Inflammatory macrophage (primary cell): ENCODE results near the gene SORBS2.
"Not testable (repeated sequence)": the region's sequence is repeated elsewhere in the genome, so short reads cannot be mapped to it uniquely, and the experiment has no call there.

Experiments used
- DNase-seq, 2 donors: peaks; one replicate each; pipeline ENCODE4 v3.0.0-alpha.2; 2020 to 2022

SORBS2 gene

DNA sequence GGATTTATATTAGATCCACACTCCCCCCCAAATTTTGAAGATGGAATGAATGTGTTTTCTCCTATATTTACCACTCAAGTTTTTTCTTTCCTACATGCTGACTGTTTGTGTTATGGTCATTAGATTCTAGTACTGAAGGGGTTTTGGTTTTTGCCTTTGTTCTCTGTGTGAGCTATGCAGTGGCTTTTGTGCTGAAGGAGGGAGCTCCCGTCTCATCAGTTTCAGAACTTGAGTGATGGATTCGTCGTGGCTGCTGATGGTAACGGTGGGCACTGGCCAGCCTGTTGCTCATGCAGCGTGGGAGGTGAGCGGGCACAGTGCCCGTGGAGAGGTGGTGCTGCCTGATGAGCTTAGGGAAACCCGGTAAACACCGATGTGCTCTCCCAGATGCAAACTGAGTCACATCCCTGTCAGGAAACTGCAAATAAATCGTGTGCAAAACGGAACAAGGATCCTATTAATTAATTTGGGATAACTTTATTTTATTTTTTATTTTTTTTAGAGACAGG, 101.5 kb downstream of the SORBS2 start:
- no peak for DNase-seq

DNA sequence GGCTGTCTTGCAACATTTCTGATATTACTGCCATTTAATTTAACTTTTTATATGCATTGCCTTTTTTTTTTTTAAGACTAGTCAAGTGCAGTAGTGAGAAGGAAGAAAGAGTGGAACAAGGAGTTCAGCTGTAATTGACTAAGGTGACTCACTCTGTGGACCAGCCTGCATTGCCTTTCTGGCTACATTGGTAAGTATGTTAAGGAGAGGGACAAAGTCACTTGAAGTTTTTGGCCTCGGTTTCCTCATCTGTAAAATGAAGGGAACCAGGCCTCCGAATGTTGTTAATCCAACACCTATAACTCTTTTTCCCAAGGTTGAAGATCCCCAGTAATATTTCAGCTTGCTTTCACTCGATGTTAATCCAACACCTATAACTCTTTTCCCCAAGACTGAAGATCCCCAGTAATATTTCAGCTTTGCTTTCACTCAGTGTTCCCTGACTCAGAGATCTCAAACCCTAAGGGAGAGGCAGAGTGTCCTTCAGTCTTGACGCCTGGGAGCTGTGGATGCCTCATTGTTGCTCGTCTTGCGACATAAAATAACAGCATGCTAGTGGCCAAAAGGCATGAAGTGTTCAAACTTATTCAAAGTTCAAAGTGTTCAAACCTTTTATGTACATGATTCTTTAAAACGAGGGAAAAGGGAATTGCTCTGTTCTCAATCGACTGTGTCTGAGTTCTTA, 102.0 kb downstream of the SORBS2 start:
- DNase-seq: no peak

DNA sequence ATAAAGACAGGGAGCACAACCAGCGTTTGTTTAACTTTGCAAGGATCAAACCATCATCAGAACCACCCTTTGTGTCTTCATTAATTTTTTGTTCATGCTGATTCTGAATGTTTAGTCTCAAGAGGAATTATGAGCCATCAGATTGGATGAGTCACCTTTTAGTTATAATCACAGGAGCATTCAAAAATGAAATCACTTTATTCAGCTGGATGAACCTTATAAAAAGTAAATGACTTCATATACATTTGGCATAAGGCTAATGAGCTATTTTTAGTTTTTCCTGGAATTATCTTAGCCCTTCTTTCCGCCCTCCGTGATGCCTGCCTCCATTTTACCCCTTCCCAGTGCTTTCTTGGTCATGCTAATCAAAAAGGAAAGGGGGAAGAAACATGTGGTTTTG, 103.6 kb downstream of the SORBS2 start:
- no peak for DNase-seq

DNA sequence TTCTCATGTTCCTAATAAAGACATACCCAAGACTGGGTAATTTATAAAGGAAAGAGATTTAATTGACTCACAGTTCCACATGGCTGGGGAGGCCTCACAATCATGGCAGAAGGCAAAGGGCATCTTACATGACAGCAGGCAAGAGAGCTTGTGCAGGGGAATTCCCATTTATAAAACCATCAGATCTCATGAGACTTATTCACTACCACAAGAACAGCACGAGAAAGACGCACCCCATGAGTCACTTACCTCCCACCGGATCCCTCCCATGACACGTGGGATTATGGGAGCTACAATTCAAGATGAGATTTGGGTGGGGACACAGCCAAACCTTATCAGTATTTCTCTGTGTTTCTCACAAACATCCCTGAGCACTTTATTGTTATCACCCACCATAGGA, 104.4 kb downstream of the SORBS2 start:
- not testable (repeated sequence) for DNase-seq

DNA sequence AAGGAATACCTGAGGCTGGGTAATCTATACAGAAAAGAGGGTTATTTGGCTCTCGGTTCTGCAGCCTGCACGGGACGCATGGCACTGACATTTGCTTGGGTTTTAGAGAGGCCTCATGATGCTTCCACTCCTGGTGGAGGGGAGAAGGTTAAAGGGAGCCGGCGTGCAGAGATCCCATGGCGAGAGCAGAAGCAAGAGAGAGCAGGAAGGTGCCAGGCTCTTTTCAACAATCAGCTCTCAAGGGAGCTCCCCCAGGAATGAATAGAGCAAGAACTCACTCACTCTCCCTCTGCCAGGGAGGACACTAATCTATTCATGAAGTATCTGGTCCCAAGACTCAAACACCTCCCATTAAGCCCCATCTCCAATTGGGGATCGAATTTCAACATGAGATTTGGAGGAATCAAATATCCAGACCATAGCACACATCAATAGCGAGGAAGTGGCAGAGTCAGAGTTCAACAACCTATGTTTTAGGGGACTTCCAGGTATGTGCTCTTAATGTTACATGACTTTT, 109.8 kb downstream of the SORBS2 start:
- no peak for DNase-seq

DNA sequence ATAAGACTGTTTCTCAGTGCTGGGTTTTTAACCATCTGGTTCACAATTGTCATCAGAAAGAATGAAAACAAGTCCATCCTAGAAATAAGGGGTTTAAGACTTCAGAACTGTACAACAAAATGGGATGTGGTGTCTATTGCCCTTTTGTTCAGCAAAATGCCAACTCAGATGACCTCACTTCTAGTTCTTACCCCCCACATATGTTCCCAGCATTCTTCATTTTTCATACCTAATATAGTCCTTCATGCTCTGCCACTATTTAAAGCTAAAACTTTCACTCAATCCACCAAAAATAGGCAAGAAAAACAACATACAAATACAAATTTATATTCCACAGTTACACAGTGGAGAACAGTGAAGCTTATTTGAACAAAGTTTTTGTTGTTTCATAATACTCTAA, 111.4 kb downstream of the SORBS2 start:
- no peak for DNase-seq

DNA sequence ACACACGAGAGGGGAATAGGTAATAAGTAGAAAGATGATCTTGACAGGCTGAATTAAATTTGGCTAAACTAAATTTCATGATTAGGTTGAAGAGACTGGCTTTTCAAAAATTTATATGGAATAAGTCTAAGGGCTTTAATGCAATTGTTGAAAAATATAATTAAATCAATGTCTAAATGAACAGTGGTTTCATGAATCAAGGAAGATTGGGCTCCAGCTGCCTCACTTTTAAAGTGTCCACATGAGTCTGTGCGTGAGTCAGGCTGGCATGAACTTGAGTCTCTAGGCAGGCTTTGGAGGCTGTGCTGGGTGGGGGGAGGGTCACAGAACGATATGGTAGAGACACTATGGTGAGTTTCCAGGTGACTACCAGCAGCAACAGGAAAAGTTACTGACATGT, 111.9 kb downstream of the SORBS2 start:
- DNase-seq: no peak

DNA sequence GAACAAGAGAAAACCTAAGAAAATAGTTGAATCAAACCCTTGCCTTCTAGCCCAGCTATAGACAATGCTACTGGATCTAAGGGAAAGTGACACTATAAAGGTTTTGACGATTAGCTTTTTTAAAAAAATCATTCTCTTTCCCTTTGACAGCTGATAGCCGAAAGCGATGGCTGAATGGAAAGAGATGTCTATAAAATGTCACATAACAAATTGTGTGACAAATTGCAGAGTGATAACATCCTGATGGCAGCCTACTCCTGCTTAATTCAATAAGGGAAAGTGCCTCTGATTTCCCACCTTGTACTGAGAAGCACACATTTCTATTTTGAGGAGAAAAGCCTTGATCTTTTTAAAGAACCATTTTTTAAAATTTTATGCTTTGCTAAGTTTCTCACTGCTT, 114.5 kb downstream of the SORBS2 start:
- DNase-seq: no peak

DNA sequence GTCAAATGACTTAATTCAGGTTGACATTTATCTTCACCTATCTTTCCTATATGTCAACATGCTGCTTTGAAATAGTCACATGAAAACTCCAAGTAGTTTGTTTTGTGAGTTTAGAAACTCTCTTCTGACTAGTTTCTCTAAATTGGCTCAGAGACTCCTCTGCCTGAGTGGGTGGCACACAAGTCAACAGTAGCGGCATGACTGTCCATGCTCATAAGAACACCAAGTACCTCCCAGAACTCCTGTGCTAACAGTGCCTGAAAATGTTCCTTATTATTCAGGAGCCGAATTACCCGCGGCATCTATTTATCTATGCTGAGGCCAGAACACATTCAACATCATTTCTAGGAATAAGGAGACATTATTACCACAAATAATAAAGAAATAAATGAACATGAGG, 116.3 kb downstream of the SORBS2 start:
- DNase-seq: no peak

DNA sequence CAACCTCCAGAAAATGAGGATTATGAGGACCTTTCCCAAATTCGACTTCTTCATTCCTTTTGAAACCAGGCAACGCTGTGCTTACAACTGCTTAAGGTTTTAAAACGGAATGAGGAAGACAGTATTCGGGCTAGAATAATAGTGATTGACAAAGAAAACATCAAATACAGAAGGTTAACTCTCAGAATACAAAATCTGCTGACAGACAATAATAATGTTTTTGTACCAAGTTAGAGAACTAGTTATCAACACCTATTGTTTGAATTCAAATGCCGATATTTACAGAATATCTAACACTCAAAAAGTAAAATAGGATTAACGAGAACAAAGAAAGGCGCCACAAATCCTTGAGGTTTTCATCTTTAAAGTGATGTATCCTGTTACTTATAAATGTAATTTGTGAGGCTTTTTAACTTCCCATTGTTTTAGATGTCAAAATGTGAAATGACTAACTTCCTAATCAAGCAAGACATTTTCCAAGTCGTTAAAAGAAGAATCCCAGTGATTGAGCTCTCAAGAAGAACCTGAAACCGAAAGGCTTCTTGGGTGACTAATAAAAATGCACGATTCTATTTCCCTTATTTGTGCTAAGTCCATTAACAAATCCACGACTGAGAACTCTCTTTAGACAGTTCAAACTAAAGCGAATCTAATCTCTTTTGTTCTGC, 118.3 kb downstream of the SORBS2 start:
- no peak for DNase-seq

DNA sequence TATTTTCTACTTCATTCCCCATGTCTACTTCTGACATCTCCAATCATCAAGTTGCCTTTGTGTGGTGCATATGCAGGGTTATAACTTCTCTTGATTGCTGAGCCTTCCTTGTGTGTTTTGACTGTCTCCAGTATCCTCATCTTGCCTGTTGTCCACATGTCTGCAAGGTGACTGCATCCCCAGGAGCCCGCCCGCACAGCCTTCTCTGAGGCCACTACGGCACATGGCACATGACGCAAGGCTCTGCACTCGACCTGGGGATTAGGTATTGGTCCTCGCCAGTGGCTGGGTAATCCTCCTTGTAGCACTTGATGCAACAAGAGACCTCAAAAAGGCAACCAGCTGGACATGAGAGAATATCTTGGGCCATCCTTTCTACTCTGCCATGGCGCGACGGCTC, 122.6 kb downstream of the SORBS2 start:
- DNase-seq: no peak

DNA sequence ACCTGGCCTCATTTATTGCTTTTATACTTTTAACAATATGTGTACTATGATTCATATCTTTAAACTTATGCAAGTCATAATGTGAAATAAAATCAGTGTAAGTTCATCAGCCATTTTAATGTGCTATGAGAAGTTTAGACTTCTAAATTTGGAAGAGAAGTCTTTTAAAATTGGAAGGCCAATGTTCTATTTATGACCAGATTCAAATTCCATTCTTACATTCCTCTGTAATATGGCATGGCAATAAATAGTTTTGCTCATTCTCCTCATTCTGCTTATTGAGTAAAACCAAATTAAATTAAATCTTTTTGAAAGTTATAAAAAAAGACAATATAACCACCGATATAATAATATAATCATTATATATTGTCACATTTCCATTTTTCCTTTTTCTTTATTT, 126.2 kb downstream of the SORBS2 start:
- DNase-seq: no peak

DNA sequence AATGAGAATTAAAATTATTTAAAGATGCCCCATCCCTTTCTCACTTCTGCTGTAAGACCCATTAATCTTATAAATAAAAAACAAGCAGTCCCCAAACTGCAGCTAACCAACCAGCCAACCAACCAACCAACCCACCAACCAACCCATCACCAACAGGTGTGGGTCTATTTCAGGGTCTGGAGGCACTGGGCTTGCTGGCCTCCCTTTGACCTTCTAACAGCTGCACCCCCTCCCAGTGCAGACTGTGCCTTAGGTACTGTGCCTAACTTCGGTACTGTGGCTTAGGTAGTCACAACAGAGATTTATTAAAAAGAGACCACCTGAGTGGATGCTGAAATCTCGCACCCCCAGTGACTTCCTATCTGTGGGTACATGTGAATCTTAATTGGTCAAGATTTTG, 128.1 kb downstream of the SORBS2 start:
- DNase-seq: no peak

DNA sequence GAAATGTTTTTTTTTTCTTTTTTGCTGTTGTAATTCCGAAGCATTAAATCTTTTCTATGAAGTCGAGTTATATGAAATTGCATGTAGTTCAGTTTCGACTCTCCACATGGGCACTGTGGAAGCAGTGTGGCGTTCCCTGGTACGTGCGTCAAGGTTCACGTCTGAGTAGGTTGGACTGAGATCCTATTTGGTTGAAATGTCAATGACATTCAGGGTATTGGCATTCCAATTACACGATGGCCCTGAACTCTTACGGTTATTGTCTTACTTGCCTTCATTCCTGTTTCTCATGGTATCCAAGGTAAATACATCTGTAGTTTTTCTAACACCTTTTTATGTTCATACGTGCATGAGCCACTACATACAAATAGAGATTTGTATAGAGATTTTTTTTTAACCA, 128.8 kb downstream of the SORBS2 start:
- DNase-seq: no peak

DNA sequence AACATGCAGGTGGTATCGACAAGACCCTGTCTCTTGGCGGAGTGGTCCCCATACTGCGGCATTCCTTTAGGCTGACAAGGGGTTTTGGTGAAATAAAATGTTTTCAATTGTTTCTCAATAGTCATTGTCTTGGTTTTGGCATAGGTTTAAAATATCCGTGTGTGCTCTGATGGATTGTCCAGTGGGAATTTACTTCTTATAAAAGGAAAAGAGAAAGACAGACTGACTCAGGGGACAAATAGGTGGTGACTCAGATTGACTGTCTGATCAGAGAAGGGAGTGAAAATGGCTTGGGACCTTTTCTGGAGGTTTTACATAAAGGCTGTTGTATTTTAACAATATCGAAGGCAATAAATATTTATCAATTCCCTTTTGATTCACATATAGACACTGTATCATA, 129.8 kb downstream of the SORBS2 start:
- no peak for DNase-seq

DNA sequence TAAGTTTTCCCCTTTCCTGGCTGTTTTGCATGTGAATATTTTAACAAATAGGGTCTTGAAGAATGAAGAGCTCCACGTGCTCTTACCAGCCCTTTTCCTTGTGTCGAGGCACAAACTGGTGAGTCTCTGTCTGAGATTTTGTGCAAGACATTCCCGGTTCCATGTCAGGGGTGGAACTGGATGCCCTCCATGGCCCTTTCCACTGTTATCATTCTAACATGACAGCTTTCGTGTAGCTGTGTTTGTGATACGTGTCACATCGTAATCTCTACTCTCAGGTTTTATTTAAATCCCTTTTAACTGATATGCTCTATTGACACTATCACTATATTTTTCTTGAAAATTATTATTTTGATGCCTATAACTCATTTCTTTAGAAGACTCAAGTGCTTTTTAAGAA, 130.4 kb downstream of the SORBS2 start:
- no peak for DNase-seq

DNA sequence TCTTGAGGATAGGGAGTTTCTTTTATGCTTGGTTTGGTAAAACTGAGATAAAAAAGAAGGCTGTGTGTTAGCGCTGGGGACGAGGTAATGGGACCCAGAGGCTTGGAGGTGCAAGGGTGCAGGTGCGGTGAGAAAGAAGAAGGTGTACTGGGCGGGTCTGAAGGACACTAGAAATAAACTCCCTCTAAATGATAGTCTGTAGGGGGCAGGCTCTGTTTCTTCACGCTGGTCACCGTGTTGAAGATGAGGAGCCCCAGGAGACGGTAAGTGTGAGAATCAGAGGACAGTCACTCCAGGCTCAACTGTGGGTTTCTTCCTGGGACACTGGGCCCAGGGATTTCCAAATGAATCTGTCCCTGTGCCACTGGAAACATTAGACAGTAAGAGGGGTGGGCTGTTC, 131.4 kb downstream of the SORBS2 start:
- no peak for DNase-seq

DNA sequence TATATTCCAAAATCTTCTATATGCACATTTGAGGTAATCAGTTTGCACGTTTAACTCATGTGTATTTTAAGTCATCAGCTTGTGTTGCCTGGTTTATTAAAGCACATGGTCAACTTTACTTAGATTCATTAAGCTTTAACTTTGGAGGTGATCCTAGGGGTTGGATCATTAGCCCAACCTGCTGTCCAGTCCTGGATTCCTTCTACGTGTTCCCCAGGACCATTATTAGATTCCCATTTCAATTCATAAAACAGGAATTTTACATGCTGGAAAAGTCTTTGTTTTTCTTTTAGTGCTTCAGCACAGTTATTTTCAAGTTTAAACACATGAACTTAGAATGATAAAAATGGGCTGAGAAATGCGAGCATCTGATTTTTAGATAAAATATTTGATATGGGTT, 132.5 kb downstream of the SORBS2 start:
- DNase-seq: no peak

DNA sequence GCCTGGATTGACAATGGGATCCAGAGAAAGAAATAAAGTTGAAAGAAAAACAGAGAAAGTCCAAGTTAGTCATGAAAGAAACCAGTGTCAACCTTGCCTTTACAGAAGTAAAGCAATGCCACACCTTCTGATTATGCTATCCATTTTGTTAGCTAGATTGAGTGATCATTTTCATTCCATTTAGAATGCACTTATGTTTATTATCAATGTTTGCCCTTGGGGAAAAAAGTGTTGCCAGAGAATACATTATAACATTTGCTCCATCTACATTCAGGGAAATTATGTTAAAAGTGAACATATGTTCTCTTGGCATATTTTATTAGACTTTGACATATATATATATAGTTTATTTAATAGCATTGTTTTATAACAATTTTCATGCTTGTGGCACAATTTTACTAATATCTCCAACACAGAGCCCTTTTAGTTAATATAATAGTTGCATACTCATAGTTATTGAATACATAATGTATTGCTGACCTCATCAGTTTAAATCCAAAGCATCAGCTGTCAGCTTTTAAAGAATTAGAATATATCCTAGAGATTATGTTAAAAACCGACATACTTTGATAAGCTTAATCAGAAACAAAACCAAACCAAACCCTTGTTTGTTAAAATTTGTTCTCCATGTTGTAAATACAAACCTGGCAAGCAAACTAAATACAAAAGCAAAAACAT, 134.2 kb downstream of the SORBS2 start:
- no peak for DNase-seq

DNA sequence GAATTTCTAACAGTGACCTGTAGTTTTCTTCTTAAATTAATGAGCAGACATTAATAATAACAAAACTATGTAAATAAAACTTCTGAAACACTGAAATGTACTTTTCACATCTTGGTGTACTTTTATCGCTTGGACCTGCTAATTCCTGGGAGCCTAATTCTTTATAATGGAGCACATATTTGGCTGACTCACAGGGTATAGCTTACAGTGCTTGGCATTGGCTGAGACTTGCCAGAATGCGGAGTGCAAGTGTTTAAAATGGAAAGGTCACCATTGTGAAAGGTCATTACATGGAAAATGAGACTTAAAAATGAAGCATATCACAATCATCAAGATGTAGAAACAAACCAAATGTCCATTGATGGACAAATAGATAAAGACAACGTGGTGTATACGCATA, 139.4 kb downstream of the SORBS2 start:
- DNase-seq: no peak

DNA sequence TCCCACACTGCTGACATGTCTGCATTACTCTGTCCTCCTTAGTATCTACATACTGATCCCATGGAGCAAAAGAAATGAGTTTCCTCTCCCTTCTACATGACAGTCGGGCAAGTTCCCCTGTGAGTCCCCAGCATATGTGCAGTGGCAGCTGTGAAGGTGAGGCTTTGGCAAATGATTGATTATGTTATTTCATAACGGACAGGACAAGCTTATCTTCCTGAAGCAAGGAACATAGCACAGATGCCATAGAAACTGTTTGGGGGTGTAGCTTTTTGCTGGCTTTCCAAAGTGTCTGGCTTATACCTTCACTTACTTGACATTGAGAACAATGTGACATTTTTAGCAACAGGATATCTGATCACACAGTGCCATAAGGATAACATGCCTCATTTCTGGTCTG, 139.8 kb downstream of the SORBS2 start:
- no peak for DNase-seq

DNA sequence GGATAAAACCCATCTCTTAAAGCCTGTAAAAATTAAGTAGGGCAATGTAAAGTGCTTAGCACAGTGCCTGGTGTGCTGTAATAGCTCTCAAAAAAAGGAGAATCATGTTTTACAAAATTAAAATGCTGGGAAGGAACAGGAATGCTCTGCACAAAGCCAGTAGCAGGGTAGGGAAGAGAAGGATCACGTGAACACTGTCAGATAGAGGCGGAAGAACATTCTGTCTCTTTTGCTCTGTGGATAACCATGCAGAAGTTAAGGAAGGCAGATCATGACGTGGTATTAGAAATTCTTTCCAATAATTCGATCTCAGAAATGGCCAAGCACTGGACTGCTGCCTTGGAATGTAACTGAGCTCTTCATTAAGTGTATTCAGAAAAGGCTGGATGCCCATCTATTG, 140.5 kb downstream of the SORBS2 start:
- no peak for DNase-seq

DNA sequence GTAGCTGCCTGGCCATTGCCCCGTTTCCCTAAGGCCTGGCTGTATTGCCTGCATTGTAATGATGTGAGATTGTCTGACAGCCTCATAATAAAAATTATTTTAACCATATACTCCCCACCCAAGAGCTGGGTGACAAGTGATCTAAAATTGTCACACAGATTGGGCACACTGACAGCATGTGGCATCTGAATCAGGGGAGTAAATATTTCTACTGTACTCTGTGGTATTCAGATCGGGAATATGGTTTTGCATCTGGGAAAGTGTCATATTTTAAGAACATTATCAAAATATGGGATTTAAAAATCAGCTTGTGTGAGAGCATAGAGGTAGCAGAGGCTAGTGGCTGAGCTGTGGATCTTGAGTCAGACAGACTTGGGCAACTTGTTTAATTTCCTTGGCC, 140.9 kb downstream of the SORBS2 start:
- DNase-seq: no peak

DNA sequence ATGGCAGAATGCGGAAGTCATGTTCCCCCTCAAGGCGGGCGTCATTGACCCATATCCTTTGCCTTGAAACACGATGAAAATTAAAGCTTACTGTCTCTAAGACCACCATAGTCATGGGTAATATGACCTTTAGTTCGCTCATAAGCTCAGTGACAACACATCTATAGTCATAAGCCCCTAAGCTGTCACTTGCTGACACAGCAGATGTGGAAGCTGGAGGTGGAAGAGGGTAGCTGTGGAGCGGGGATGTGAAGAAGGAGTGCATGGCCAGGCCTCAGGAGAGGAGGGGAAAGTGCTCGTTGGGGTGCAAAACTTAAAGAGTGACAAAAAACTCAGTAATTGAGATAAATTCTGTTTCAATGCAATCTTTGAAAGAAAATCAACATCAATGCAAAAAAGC, 142.7 kb downstream of the SORBS2 start:
- DNase-seq: no peak
